ENCODE results near the gene ADAMTS2.

- TF ChIP-seq CTCF (conservative IDR thresholded peaks at IDR 0.05 in 1 of 2, IDR thresholded peaks at IDR 0.05 in 1 of 2; ENCODE audit: low read depth in 1 of 2, low read length in 2 of 2) (no peak), EZH2 (IDR thresholded peaks at IDR 0.05; ENCODE audit: low read length, missing control alignments) (no peak)
Measured at GRCh38 chr5:179311581-179311980, 33.7 kb downstream of the ADAMTS2 start.
